SK-N-SH (cell line): Measurements from ENCODE around the gene RNF212.

Experiments used
- CHD2 ChIP-seq: fragments of 150-350 bp; IDR thresholded peaks from 2 replicates; pipeline ENCODE4 v1.6.1; 2018; ENCODE audit warnings: low read length; ENCODE audit not compliant: partially characterized antibody
- EP300 ChIP-seq, 2 experiments: IDR thresholded peaks; 2 replicates each; pipeline versions ENCODE4 v1.4.0 to v1.6.1; 2012; ENCODE audit warnings: borderline replicate concordance in 1 of 2, low read depth in 1 of 2, low read length in 1 of 2
- EZH2phosphoT487 ChIP-seq: fragments of 200-600 bp; sonication (generic); IDR thresholded peaks from 2 replicates; pipeline ENCODE4 v1.6.1; 2017; ENCODE audit warnings: low read depth, mixed run types, mild to moderate bottlenecking, antibody characterized with exemption, moderate library complexity, borderline replicate concordance
- JUND ChIP-seq: IDR thresholded peaks from 2 replicates; pipeline ENCODE4 v1.4.0; 2012
- POLR2AphosphoS5 ChIP-seq: IDR thresholded peaks from 2 replicates; pipeline ENCODE4 v1.6.1; 2012; ENCODE audit warnings: low read depth, low read length
- RAD21 ChIP-seq: IDR thresholded peaks from 2 replicates; pipeline ENCODE4 v1.6.1; 2012; ENCODE audit warnings: mild to moderate bottlenecking, low read length
- RFX5 ChIP-seq: IDR thresholded peaks from 2 replicates; pipeline ENCODE4 v1.6.1; 2012; ENCODE audit warnings: mild to moderate bottlenecking, improper control_type of control experiment, low read length
- TF ChIP-seq, protein P1 (sequence below): fragments of 200-600 bp; sonication (generic); IDR thresholded peaks from 2 replicates; pipeline ENCODE4 v1.6.1; 2017; ENCODE audit warnings: antibody characterized with exemption, mild to moderate bottlenecking, moderate library complexity
- TF ChIP-seq, protein P2 (sequence below): IDR thresholded peaks from 2 replicates; pipeline ENCODE4 v1.4.0; 2012; ENCODE audit warnings: low read depth, borderline replicate concordance
- TF ChIP-seq, protein P3 (sequence below): IDR thresholded peaks from 2 replicates; pipeline ENCODE4; 2012
- TF ChIP-seq, protein P4 (sequence below): IDR thresholded peaks from 2 replicates; pipeline ENCODE4 v1.4.0; 2012; ENCODE audit warnings: low read depth
- TF ChIP-seq, protein P5 (sequence below): fragments of 150-350 bp; IDR thresholded peaks from 2 replicates; pipeline ENCODE4 v1.6.1; 2017; ENCODE audit warnings: antibody characterized with exemption, low read length, low read depth, borderline replicate concordance

DNA sequence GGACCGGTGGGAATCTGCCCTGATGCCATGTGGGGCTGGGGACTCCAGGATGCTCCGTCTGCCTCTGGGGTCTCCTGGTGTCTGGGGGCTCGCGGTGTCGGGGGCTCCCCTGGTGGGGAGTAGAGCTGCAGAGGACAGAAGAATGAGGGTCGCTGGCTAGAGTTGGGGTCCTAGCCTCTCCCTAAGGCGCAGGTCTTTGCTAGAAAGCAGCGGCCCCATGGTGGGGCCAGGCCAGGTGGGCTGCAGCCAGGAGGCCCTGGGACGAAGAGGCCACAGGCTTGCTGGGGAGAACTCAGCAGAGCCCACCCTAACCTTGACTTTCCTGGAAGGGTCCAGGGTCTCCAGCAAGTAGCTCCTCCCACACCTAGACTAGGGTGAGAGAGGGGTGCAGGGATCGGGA, 80.5 kb downstream of the RNF212 start:
- TF ChIP-seq, protein P1, sequence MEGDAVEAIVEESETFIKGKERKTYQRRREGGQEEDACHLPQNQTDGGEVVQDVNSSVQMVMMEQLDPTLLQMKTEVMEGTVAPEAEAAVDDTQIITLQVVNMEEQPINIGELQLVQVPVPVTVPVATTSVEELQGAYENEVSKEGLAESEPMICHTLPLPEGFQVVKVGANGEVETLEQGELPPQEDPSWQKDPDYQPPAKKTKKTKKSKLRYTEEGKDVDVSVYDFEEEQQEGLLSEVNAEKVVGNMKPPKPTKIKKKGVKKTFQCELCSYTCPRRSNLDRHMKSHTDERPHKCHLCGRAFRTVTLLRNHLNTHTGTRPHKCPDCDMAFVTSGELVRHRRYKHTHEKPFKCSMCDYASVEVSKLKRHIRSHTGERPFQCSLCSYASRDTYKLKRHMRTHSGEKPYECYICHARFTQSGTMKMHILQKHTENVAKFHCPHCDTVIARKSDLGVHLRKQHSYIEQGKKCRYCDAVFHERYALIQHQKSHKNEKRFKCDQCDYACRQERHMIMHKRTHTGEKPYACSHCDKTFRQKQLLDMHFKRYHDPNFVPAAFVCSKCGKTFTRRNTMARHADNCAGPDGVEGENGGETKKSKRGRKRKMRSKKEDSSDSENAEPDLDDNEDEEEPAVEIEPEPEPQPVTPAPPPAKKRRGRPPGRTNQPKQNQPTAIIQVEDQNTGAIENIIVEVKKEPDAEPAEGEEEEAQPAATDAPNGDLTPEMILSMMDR = no peak
- no peak for TF ChIP-seq RFX5
- TF ChIP-seq RAD21 = no peak
- no peak for TF ChIP-seq POLR2AphosphoS5
- TF ChIP-seq, protein P2, sequence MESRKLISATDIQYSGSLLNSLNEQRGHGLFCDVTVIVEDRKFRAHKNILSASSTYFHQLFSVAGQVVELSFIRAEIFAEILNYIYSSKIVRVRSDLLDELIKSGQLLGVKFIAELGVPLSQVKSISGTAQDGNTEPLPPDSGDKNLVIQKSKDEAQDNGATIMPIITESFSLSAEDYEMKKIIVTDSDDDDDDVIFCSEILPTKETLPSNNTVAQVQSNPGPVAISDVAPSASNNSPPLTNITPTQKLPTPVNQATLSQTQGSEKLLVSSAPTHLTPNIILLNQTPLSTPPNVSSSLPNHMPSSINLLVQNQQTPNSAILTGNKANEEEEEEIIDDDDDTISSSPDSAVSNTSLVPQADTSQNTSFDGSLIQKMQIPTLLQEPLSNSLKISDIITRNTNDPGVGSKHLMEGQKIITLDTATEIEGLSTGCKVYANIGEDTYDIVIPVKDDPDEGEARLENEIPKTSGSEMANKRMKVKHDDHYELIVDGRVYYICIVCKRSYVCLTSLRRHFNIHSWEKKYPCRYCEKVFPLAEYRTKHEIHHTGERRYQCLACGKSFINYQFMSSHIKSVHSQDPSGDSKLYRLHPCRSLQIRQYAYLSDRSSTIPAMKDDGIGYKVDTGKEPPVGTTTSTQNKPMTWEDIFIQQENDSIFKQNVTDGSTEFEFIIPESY = no peak
- TF ChIP-seq EP300 (IDR thresholded peaks at IDR 0.05; ENCODE audit: borderline replicate concordance in 1 of 2, low read depth in 1 of 2, low read length in 1 of 2) = no peak
- TF ChIP-seq, protein P3, sequence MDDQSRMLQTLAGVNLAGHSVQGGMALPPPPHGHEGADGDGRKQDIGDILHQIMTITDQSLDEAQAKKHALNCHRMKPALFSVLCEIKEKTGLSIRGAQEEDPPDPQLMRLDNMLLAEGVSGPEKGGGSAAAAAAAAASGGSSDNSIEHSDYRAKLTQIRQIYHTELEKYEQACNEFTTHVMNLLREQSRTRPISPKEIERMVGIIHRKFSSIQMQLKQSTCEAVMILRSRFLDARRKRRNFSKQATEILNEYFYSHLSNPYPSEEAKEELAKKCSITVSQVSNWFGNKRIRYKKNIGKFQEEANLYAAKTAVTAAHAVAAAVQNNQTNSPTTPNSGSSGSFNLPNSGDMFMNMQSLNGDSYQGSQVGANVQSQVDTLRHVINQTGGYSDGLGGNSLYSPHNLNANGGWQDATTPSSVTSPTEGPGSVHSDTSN = no peak
- no peak for TF ChIP-seq EZH2phosphoT487
- TF ChIP-seq CHD2 = no peak
- TF ChIP-seq JUND = no peak
- TF ChIP-seq, protein P4, sequence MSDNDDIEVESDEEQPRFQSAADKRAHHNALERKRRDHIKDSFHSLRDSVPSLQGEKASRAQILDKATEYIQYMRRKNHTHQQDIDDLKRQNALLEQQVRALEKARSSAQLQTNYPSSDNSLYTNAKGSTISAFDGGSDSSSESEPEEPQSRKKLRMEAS = no peak
- TF ChIP-seq, protein P5, sequence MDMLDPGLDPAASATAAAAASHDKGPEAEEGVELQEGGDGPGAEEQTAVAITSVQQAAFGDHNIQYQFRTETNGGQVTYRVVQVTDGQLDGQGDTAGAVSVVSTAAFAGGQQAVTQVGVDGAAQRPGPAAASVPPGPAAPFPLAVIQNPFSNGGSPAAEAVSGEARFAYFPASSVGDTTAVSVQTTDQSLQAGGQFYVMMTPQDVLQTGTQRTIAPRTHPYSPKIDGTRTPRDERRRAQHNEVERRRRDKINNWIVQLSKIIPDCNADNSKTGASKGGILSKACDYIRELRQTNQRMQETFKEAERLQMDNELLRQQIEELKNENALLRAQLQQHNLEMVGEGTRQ = no peak
